Endothelial cell of umbilical vein (primary cell): ENCODE data around the gene TMEM109.

Experiments used
- FOS ChIP-seq: IDR thresholded peaks from 2 replicates; pipeline ENCODE4 v1.6.1; 2011; ENCODE audit warnings: mild to moderate bottlenecking, low read length, moderate library complexity, borderline replicate concordance; ENCODE audit not compliant: insufficient read depth
- POLR2AphosphoS5 ChIP-seq: IDR thresholded peaks from 2 replicates; pipeline ENCODE4 v1.6.1; 2012; ENCODE audit warnings: low read depth, mild to moderate bottlenecking, control low read depth, low read length, moderate library complexity; ENCODE audit not compliant: insufficient read depth
- TF ChIP-seq, protein P1 (sequence below), 2 donors: IDR thresholded peaks; 1 replicate in 1 of 2; 2 replicates in 1 of 2; pipeline ENCODE4 v1.5.1; 2011; ENCODE audit warnings: low read length in 2 of 2, mild to moderate bottlenecking in 2 of 2, moderate library complexity in 2 of 2, control low read depth in 1 of 2, inconsistent platforms in 1 of 2, low read depth in 1 of 2; ENCODE audit not compliant: insufficient read depth in 1 of 2; ENCODE audit errors: extremely low read depth in 1 of 2

DNA sequence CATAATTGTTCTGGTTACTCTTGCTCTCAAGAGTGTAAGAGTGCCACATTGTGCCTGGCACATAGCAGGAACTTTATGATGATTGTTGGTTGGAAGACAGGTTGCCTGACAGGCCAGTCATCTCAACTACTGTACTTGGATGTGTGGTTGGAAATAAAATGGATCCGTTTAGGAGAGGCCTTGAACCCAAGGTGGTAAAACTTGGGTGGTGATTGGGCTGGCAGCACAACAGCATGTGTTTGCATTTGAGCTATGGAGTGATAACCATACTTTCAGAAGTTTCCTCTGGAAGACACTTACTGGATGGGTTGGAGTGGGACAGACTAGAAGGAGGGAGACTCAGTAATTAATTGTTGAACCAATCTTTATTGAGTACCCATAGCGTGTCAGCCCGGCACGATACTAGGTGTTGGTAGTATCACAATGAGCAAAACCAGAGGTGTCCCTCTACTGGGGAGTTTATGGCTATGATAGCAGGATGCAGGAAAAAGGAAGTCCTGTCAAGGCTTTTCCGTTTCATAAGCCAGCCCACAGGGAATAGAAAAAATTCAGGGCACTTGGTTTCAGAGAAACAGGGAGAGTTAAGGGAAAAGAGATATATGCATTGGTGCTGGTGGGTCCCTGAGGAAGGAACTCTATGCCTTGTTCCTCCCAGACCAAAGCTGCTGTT is 3.1 kb upstream of the TMEM109 start:
- TF ChIP-seq POLR2AphosphoS5 (no peak), FOS (no peak)
- TF ChIP-seq, protein P1, sequence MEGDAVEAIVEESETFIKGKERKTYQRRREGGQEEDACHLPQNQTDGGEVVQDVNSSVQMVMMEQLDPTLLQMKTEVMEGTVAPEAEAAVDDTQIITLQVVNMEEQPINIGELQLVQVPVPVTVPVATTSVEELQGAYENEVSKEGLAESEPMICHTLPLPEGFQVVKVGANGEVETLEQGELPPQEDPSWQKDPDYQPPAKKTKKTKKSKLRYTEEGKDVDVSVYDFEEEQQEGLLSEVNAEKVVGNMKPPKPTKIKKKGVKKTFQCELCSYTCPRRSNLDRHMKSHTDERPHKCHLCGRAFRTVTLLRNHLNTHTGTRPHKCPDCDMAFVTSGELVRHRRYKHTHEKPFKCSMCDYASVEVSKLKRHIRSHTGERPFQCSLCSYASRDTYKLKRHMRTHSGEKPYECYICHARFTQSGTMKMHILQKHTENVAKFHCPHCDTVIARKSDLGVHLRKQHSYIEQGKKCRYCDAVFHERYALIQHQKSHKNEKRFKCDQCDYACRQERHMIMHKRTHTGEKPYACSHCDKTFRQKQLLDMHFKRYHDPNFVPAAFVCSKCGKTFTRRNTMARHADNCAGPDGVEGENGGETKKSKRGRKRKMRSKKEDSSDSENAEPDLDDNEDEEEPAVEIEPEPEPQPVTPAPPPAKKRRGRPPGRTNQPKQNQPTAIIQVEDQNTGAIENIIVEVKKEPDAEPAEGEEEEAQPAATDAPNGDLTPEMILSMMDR (IDR thresholded peaks at IDR 0.05; ENCODE audit: extremely low read depth in 1 of 2, insufficient read depth in 1 of 2, low read depth in 1 of 2, low read length in 2 of 2): no peak
